Measurements from ENCODE around the gene ALDH1A3. TPM values are rescaled to one million over a fixed set of nuclear protein-coding genes. Genes with fewer than 3 reads are reported as not detected.

ALDH1A3 gene
- not detected for total RNA-seq
- not detected for polyA plus RNA-seq
- total RNA-seq: not detected

DNA sequence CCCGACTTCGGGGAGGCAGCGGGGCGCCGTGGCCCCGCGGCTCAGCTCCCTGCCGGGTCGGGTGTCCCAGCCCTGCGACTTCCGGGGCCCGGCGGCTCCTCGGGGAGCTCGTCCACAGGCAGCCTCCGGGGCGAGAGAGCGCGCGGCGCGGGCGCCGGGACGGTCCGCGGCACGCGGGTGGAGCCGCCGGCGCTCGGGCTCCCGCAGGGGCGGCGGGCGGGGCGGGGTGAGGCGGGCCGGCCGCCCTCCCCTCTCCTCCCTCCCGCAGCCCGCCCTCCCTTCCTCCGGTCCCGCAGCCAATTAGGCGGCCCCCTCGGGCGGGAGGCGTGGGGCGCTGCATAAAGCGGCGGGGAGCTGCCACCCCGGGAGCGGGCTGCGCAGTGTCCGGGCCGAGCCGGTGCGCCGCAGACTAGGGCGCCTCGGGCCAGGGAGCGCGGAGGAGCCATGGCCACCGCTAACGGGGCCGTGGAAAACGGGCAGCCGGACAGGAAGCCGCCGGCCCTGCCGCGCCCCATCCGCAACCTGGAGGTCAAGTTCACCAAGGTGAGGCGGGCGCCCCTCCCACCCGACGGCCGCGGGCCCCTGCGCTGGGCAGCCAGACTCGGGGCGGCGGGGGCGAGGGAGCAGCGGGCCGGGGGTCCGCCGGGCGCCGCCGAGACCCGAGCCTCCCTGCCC, at the start of gene ALDH1A3:
Gene ALDH1A3 (plus strand): TSS at position 368 of the 675 bp plus-strand sequence. CDS start 77 bp downstream, at position 445.
- intact Hi-C loops (cut with micrococcal nuclease): no loop called here
- ATAC-seq (peak; percentile 40), DNase-seq (peak in 1 of 9 donors; percentile 34)
- Histone ChIP-seq H3K27me3 (ENCODE audit: control insufficient read depth in 2 of 2, insufficient read depth in 2 of 2, low read length in 2 of 2) (peaks cover 0 to 6% of the 10 kb centered on the region in 2 donors), H3K4me1 (ENCODE audit: control insufficient read depth in 2 of 2, insufficient read depth in 2 of 2, low read length in 2 of 2) (no peaks in the 10 kb centered on the region), H3K9me3 (ENCODE audit: control insufficient read depth in 2 of 3, low read length in 3 of 3) (no peaks in the 10 kb centered on the region), H3K4me3 (ENCODE audit: low read length) (no peak within 1 kb of the TSS), H3K27ac (ENCODE audit: low read depth, low read length) (no peak within 1 kb of the TSS), H3K36me3 (ENCODE audit: control insufficient read depth in 2 of 3, insufficient read depth in 3 of 3, low read length in 3 of 3) (no peaks in the 10 kb centered on the region)
- H3K27me3 Mint-ChIP-seq: peaks cover 64 to 85% (median 75%) of the 10 kb centered on the region in 5 donors
- H3K27ac Mint-ChIP-seq: no peak within 1 kb of the TSS
- H3K4me3 Mint-ChIP-seq: peak within 1 kb of the TSS; percentile 57 to 83 (median 69)
- H3K4me1 Mint-ChIP-seq: peaks cover 0 to 18% (median 14%) of the 10 kb centered on the region in 7 donors
- H3K36me3 Mint-ChIP-seq: no peaks in the 10 kb centered on the region
- ChIA-PET CTCF (no interaction called here), POLR2A (no interaction called here)
- H3K9me3 Mint-ChIP-seq: peaks cover 0 to 2% (median 0%) of the 10 kb centered on the region in 11 donors

DNA sequence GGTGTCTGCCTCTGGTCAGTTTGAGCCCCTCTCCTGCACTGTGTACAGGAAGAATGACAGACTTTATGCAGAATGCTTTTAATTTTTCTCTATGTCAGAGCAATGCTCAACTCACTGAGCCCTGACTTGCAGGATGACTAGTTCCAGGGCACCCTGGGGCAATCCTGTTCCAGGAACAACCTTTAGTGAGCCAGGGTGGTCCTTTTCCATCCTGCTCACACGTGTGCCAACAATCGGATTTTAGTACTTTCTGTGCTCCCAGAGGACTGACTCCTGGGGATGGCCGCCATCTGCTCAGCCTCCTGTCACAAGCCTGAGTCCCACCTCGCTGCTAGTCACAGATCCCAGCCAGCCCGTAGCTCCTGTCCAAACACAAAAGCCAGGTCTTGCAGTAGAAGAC, 48.2 kb upstream of the ALDH1A3 start:
- H3K27ac ChIP-seq (ENCODE audit: low read depth, low read length): no peak overlapping the region
- Mint-ChIP-seq H3K27me3 (peaks cover 4 to 46% (median 38%) of the 10 kb centered on the region in 5 donors), H3K27ac (no peak overlapping the region), H3K4me3 (no peak overlapping the region), H3K4me1 (peaks cover 0 to 4% (median 0%) of the 10 kb centered on the region in 7 donors), H3K9me3 (peaks cover 0 to 2% (median 0%) of the 10 kb centered on the region in 11 donors), H3K36me3 (peaks cover 0 to 4% (median 0%) of the 10 kb centered on the region in 5 donors)
- no peaks in the 10 kb centered on the region for H3K36me3 ChIP-seq (ENCODE audit: control insufficient read depth in 2 of 3, insufficient read depth in 3 of 3, low read length in 3 of 3)
- no peaks in the 10 kb centered on the region for H3K9me3 ChIP-seq (ENCODE audit: control insufficient read depth in 2 of 3, low read length in 3 of 3)
- CTCF ChIA-PET: no interaction called here
- ATAC-seq: no peak
- POLR2A ChIA-PET: no interaction called here
- H3K27me3 ChIP-seq (ENCODE audit: control insufficient read depth in 2 of 2, insufficient read depth in 2 of 2, low read length in 2 of 2): no peaks in the 10 kb centered on the region
- no peak overlapping the region for H3K4me3 ChIP-seq (ENCODE audit: low read length)
- H3K4me1 ChIP-seq (ENCODE audit: control insufficient read depth in 2 of 2, insufficient read depth in 2 of 2, low read length in 2 of 2): no peaks in the 10 kb centered on the region
- no peak for DNase-seq
- intact Hi-C loops (cut with micrococcal nuclease): no loop called here

DNA sequence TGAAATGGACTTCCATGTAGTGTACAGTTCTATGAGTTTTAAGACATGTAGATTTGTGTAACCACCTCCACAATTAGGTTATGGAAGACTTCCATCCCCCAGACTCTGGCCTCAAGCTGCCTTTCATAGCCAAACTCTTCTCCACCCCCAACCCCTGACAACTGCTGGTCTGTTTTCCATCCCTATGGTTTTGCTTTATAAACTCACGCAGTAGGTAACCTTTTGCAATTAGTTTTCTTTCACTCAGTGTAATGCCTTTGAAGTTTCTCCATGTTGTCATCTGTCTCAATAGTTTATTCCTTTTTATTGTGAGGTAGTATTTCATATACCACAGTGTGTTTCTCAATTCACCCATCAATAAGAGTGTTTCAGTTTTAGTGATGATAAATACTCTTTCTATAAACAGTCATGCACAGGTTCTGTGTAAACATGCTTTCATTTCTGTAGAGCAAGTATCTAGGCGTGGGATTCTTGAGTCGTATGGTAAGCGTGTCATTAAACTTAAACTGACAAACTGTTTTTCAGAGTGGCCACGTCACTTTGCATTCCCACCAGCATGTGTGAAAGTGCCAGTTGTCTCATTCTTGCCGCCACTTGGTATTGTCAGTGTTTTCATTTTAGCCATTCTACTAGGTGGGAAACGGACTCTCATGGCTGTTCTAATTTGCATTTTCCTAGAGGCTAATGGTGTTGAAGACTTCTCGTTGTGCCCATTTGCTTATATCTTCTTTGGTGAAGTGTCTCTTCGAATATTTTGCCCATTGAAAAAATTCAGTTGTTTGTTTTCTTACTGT, 47.3 kb upstream of the ALDH1A3 start:
- CTCF ChIA-PET: no interaction called here
- Histone ChIP-seq H3K4me1 (ENCODE audit: control insufficient read depth in 2 of 2, insufficient read depth in 2 of 2, low read length in 2 of 2) (no peaks in the 10 kb centered on the region), H3K36me3 (ENCODE audit: control insufficient read depth in 2 of 3, insufficient read depth in 3 of 3, low read length in 3 of 3) (no peaks in the 10 kb centered on the region), H3K27me3 (ENCODE audit: control insufficient read depth in 2 of 2, insufficient read depth in 2 of 2, low read length in 2 of 2) (no peaks in the 10 kb centered on the region), H3K27ac (ENCODE audit: low read depth, low read length) (no peak overlapping the region), H3K9me3 (ENCODE audit: control insufficient read depth in 2 of 3, low read length in 3 of 3) (no peaks in the 10 kb centered on the region), H3K4me3 (ENCODE audit: low read length) (no peak overlapping the region)
- H3K36me3 Mint-ChIP-seq: peaks cover 0 to 4% (median 0%) of the 10 kb centered on the region in 5 donors
- H3K4me1 Mint-ChIP-seq: peaks cover 0 to 4% (median 0%) of the 10 kb centered on the region in 7 donors
- DNase-seq: no peak
- peaks cover 0 to 2% (median 0%) of the 10 kb centered on the region in 11 donors for H3K9me3 Mint-ChIP-seq
- H3K27ac Mint-ChIP-seq: no peak overlapping the region
- no peak for ATAC-seq
- no peak overlapping the region for H3K4me3 Mint-ChIP-seq
- H3K27me3 Mint-ChIP-seq: peaks cover 4 to 50% (median 45%) of the 10 kb centered on the region in 5 donors
- intact Hi-C loops (cut with micrococcal nuclease): no loop called here
- POLR2A ChIA-PET: no interaction called here

DNA sequence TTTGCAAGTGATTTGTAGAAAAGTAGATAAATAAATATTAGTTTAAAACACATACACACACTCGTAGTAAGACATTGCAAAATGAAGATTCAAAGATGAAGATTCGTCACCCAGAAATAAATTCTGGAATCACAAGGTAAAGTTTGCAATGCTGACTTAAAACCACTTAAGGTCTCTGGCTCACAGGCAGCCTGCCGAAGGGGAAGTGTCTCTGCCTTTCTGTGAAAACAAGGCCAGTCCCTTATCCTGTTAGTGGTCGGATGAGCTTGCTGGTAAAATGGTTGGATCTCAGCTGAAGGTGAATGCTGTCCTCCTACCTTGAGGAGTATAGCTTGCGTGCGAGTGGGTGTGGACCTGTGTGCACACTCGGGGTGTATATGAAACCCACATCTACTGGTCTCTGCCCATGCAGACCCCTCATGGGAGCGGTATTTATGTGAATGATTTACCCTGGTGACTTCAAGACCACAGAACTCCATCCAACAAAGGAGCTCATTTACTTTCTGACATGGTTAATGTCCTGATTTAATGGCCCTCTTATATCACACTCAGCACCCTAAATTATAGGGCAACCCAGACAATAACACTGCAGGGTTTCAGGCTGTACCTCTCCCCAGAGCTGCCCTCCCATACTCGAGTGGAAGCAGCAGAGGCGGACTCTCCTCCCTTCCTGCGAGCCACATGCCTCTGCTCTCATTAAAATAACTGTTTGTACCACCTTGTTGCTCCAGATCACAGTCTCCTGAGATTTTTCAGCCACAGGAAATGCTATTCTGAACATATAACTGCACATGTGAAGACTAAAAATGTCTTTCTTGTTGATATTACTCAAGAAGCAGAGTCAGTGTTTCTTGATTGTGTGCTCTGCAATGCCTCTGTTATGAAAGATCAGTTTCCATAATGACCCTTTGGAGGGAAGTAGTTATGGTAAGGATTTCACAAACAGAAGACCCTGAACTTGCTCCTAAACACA, 45.9 kb upstream of the ALDH1A3 start:
- Histone ChIP-seq H3K27me3 (ENCODE audit: control insufficient read depth in 2 of 2, insufficient read depth in 2 of 2, low read length in 2 of 2) (no peaks in the 10 kb centered on the region), H3K4me3 (ENCODE audit: low read length) (no peak overlapping the region), H3K4me1 (ENCODE audit: control insufficient read depth in 2 of 2, insufficient read depth in 2 of 2, low read length in 2 of 2) (no peaks in the 10 kb centered on the region), H3K36me3 (ENCODE audit: control insufficient read depth in 2 of 3, insufficient read depth in 3 of 3, low read length in 3 of 3) (no peaks in the 10 kb centered on the region), H3K9me3 (ENCODE audit: control insufficient read depth in 2 of 3, low read length in 3 of 3) (no peaks in the 10 kb centered on the region), H3K27ac (ENCODE audit: low read depth, low read length) (no peak overlapping the region)
- ATAC-seq (no peak), DNase-seq (no peak)
- Mint-ChIP-seq H3K27ac (no peak overlapping the region), H3K9me3 (peaks cover 0 to 2% (median 0%) of the 10 kb centered on the region in 11 donors), H3K4me1 (peaks cover 0 to 3% (median 0%) of the 10 kb centered on the region in 7 donors), H3K4me3 (no peak overlapping the region), H3K36me3 (peaks cover 0 to 4% (median 0%) of the 10 kb centered on the region in 5 donors), H3K27me3 (peaks cover 0 to 47% (median 42%) of the 10 kb centered on the region in 5 donors)
- intact Hi-C loops (cut with micrococcal nuclease): no loop called here
- ChIA-PET POLR2A (no interaction called here), CTCF (no interaction called here)

DNA sequence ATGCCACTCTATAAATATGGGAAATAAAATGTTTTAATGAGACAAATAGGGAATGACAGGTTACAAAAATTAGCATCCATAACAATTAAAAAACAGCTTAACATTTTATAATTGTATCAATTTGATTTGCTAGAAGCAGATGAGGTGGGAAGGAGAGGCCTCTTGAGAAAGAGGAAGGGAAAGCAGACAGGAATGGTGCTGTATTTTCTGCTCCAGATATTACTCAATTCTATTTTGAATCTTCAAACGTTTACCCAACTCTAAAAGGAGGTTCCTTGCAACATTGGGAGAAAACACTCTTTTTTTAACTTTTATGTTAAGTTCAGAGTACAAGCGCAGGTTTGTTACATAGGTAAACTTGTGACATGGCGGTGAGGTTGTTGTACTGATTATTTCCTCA, 44.9 kb upstream of the ALDH1A3 start:
- ChIA-PET CTCF (no interaction called here), POLR2A (no interaction called here)
- intact Hi-C loops (cut with micrococcal nuclease): no loop called here
- no peak overlapping the region for H3K4me3 ChIP-seq (ENCODE audit: low read length)
- no peaks in the 10 kb centered on the region for H3K4me1 ChIP-seq (ENCODE audit: control insufficient read depth in 2 of 2, insufficient read depth in 2 of 2, low read length in 2 of 2)
- Mint-ChIP-seq H3K4me3 (no peak overlapping the region), H3K4me1 (peaks cover 0 to 3% (median 0%) of the 10 kb centered on the region in 7 donors), H3K27me3 (peaks cover 0 to 47% (median 42%) of the 10 kb centered on the region in 5 donors), H3K36me3 (peaks cover 0 to 4% (median 0%) of the 10 kb centered on the region in 5 donors), H3K9me3 (peaks cover 0 to 2% (median 0%) of the 10 kb centered on the region in 11 donors), H3K27ac (no peak overlapping the region)
- ATAC-seq (no peak), DNase-seq (no peak)
- H3K27me3 ChIP-seq (ENCODE audit: control insufficient read depth in 2 of 2, insufficient read depth in 2 of 2, low read length in 2 of 2): no peaks in the 10 kb centered on the region
- no peaks in the 10 kb centered on the region for H3K36me3 ChIP-seq (ENCODE audit: control insufficient read depth in 2 of 3, insufficient read depth in 3 of 3, low read length in 3 of 3)
- H3K9me3 ChIP-seq (ENCODE audit: control insufficient read depth in 2 of 3, low read length in 3 of 3): no peaks in the 10 kb centered on the region
- no peak overlapping the region for H3K27ac ChIP-seq (ENCODE audit: low read depth, low read length)

DNA sequence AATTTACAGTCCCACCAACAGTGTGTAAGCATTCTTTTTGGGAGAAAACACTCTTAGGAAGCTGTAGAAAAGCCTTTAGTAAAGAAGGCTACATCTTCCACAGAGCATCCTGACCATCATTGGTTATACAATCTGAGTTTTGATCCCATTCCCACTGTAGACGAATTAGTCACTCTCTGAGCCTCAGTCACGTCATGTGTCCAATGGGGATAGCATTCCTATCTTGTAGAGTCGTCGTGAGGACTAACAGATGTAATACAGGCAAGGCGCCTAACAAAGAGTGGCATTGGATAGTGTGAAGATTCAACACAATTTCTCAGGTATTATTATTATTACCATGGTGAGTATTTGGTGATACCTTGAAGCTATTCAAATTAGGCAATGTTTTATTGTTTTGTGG, 44.0 kb upstream of the ALDH1A3 start:
- Histone ChIP-seq H3K4me1 (ENCODE audit: control insufficient read depth in 2 of 2, insufficient read depth in 2 of 2, low read length in 2 of 2) (no peaks in the 10 kb centered on the region), H3K27ac (ENCODE audit: low read depth, low read length) (no peak overlapping the region), H3K9me3 (ENCODE audit: control insufficient read depth in 2 of 3, low read length in 3 of 3) (no peaks in the 10 kb centered on the region), H3K36me3 (ENCODE audit: control insufficient read depth in 2 of 3, insufficient read depth in 3 of 3, low read length in 3 of 3) (no peaks in the 10 kb centered on the region), H3K27me3 (ENCODE audit: control insufficient read depth in 2 of 2, insufficient read depth in 2 of 2, low read length in 2 of 2) (no peaks in the 10 kb centered on the region), H3K4me3 (ENCODE audit: low read length) (no peak overlapping the region)
- CTCF ChIA-PET: no interaction called here
- Mint-ChIP-seq H3K9me3 (peaks cover 0 to 2% (median 0%) of the 10 kb centered on the region in 11 donors), H3K36me3 (peaks cover 0 to 4% (median 0%) of the 10 kb centered on the region in 5 donors), H3K4me1 (peaks cover 0 to 3% (median 0%) of the 10 kb centered on the region in 7 donors), H3K27me3 (peaks cover 2 to 44% (median 42%) of the 10 kb centered on the region in 5 donors), H3K4me3 (no peak overlapping the region), H3K27ac (no peak overlapping the region)
- intact Hi-C loops (cut with micrococcal nuclease): no loop called here
- POLR2A ChIA-PET: no interaction called here
- ATAC-seq: no peak
- no peak for DNase-seq

All from naive thymus-derived CD4-positive, alpha-beta T cell (primary cell).